SIG-M5 (cell line): ENCODE measurements around the gene ANKRD23.

Source experiments
- DNase-seq: peaks from one replicate; lab custom pipeline; 2025; lab: John Stamatoyannopoulos, UW

Gene ANKRD23

GRCh38 chr2:96838345-96839292, 5.2 kb downstream of the ANKRD23 start:
- no peak for DNase-seq

DNA sequence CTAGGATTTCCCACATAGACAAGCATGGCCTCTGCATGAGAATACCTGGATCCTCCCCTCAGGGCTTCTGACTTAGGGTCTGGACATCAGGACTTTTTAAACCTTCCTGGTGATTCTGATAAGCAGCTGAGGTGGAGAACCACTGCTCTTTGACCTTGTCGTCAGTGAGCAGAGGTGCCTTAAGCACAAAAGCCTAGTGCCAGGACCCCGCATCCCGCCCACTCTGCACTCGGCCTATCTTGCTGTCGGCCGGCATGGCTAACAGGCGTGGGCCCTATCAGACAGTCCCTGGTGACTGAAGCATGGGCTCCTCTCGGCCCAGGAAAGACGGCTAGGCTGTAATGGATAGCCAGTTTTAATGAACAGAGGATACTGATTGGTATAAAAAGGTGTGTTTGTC, 6.2 kb downstream of the ANKRD23 start:
- DNase-seq, result no peak

GRCh38 chr2:96835830-96836229, 8.0 kb downstream of the ANKRD23 start:
- no peak for DNase-seq

GRCh38 chr2:96832754-96833507, 10.9 kb downstream of the ANKRD23 start:
- no peak for DNase-seq

- no peak for DNase-seq
These were observed 11.4 kb downstream of the ANKRD23 start for GRCh38 chr2:96832408-96832753.

DNA sequence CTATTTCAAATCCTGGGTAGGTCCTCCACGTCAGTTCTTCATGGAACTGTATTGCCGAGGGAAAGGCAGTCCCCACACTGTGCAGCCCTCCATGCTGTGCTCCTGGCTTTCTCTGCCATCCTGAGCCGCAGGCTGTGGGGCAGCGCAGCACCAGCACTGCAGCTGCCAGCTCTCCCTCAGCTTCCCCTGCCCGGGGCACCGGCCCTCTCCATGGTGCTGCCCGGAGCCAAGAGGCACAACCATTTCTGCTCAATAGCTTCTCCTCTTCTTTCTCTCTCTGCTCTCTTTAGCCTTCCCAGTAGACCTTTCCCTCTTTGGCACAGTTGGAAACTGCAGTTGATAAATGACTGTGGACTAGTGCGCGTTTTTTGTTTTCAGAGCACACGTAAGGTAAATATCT, 12.1 kb downstream of the ANKRD23 start:
- DNase-seq, result no peak

DNA sequence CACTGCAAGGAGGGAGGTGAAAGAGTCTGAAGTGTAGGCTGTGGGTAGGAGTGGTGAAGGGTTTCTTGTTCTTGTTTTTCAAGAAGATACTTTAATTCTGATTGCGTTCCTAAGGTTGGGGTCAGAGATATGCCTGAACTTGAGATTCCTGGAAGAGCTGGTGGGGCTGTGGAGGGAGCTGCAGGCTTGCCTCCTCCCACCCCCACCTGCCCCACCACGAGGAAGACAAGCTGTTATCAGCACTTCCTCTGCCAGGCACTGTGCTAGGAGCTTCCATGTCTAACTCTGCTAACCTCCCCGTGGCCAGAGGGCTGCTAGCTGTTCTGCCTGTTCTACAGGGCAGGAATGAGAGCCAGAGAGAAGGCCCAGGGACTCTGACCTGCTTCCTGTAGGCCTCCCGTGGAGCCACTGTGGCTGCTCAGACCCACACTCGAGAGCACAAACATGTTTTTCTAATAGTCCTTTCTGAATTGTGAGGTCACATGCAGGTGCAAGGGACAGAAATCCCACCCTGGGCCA, 13.7 kb downstream of the ANKRD23 start:
- no peak for DNase-seq

DNA sequence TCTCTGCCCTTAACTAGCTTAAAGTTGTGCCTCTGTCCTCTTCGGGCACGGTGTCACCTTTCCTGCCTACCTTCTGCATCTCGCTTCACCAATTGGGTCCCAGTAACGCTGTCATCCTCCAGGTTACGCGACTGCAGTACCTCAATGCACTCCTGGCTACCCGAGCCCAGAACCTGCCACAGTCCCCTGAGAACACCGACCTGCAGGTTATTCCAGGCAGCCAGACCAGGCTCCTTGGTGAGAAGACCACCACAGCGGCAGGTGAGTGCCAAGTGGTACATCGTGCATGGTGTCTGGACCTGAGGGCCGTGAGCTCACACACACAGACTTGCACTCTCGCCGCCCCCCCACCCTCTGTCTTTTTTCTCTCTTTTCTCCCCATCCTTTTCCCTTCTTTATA, 14.9 kb downstream of the ANKRD23 start:
- DNase-seq, result no peak

- DNase-seq, result no peak
These were observed 15.4 kb downstream of the ANKRD23 start for GRCh38 chr2:96828436-96828835.

DNA sequence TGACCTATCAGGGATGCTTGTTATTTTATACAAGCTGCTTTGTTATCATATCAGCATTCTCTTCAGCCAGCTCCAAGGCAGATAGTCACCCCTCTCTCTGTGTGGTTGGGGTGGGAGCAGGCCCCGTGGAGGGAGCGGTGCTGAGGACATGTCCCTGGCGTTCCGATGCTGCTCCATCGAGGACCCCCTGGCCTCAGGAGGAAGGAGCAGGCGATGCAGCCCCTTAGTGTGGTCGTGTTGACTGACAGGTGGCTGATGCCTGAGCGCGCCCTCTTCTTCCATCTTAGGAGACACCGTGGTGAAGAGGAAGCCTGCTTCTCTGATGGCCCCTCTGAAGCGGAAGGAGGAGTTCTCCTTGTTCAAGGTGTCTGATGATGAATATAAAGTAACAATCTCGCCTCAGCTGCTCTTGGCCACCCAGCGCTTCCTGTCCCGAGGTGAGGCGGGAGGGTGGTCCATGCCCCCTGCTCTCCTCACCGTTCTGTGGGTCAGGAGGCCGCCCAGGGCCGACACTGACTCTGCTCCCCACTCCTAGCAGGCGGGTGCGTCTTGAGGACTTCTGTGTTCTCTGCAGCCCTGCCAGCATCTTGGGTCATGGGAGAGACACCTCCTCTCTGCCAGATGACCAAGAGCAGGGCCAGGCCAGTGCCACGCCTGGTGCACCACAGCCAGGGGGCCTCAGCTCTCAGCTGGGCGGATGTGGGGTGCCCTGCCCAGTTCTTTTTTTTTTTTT, 17.1 kb downstream of the ANKRD23 start:
- DNase-seq, result no peak

DNA sequence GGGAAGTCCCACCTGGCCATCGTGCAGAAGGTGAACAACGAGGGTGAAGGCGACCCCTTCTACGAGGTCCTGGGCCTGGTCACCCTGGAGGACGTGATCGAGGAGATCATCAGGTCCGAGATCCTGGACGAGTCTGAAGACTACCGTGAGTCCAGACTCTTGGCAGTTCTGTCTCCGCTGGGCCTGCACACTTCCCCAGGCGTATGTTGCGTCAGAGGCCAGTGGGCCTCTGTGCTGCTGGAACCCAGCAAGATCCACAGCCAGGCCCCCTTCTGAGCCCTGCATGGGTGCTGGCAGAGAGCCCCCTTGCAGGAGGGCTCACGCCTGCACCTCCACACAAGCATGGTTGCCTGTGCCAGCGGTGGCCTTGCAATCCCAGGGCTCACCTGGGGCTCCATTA, 18.8 kb downstream of the ANKRD23 start:
- DNase-seq, result no peak

DNA sequence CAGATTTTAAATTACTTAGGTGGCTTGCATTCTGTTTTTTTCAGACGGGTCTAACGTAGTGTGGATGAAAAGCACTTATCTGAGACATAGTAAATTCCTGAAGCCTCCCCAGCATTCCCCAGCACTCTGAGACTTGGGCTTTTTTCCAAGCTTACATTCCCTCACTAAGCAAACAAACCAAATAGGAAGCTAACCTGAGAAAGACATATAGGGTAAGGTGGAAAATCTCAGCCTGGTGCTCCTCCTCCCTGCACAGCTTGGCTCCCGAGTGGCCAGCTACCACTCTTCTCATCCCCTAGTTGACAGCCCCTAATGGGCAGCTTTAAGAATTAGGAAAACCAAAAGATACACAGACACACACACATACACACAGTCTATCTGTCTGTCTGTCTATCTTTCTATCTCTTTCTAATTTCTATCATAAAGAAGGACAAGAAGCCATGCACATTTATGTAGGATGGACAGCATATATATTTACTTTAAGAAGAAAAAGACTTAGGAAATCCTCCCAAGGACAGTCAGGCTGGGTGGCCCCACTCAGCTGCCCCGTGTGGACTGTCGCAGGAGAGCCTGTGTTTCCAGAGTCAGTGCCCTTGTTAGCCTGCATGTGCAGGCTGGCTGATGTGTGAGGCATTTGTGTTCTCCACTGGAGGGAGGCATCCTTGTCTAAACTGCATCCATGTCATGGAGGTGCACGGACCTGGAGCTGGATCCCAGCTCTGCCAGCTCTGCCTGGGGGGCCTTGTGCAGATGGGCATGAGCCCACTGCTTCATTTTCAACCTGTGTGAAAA, 19.5 kb downstream of the ANKRD23 start:
- no peak for DNase-seq

DNA sequence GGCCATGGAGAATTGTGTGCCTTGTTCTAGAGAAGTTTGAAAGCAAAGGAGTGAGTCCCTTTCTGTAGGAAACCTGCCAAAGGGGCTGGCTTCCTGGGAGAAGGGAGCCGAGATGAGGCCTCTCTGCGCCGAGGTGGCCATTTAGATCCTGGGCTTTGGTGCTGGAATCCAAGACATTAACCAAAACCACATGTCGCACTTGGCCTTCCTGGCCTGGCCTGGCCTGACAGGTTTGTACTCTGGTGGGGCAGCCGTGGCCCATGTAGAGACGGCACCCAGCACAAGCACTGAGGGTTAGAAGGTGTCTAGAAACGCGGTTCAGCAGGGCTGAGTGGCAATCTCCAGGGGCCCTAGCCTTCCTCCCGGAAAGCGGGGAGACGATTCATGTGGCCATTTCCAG, 20.6 kb downstream of the ANKRD23 start:
- DNase-seq, result no peak

DNA sequence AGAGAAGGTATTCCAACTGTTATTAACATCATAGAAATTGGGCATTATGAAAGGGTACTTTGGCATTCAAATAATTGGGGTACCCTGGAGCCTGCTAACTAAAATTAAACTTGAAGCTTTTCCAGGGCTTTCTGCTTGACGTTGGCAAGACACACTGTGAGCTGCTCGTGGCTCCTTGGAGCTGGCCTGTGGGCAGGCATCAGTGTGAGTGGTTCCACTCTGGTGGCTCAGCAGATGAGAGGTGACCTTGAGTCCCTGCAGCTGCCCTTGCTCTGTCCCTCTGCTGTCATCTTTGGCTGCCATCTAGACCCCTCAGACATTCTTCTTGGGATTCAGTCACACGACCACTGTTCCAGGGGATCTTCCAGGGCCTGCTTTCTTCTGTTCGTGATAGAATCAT, 21.0 kb downstream of the ANKRD23 start:
- no peak for DNase-seq

GRCh38 chr2:96821113-96821675, 22.6 kb downstream of the ANKRD23 start:
- no peak for DNase-seq

DNA sequence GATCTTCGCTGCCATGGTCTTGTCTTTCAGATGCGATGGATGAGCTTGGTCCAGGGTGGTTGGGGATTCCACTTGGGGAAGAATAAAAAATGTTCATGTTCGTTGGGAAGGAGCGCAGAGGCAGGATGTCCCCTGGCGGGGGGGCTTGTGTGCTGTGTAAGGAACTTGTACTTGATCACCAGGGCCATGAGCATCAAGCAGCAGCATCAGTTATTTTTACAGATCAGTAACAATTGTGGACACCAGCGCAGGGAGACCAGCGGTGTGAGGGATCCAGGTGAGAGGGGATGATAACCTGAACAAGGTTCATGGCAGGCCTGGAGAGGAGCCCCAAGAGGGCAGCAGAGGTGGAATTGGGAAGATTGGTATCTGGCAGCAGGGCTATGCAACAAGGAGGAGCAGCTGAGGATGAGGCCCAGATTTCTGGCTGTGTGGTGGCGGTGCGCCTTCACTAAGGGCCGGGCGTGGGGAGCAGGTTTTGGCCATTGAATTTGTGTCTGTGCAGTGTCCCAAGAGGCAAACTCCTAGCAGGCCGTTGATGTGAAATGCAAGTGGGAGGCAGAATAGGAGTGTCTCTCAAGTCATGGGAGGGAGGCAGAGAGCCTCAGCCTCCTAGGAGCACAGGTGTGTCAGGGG, 23.8 kb downstream of the ANKRD23 start:
- DNase-seq, result no peak

GRCh38 chr2:96819128-96819875, 24.5 kb downstream of the ANKRD23 start:
- no peak for DNase-seq

DNA sequence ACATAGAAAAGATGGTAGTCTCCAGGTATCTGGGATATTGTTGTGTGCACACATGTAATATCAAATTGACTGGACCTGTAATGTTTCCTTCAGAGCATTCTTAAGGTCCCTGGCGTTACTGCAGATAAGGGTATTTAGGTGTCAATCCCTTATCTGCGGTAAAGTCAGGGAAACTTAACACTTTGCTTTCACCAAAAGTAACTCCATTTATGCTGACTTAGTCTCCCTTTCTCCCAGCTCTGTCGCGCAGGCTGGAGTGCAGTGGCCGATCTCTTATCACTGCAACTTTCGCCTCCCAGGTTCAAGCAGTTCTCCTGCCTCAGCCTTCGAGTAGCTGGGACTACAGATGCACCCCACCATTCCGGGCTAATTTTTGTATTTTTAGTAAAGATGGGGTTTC, 25.9 kb downstream of the ANKRD23 start:
- no peak for DNase-seq

DNA sequence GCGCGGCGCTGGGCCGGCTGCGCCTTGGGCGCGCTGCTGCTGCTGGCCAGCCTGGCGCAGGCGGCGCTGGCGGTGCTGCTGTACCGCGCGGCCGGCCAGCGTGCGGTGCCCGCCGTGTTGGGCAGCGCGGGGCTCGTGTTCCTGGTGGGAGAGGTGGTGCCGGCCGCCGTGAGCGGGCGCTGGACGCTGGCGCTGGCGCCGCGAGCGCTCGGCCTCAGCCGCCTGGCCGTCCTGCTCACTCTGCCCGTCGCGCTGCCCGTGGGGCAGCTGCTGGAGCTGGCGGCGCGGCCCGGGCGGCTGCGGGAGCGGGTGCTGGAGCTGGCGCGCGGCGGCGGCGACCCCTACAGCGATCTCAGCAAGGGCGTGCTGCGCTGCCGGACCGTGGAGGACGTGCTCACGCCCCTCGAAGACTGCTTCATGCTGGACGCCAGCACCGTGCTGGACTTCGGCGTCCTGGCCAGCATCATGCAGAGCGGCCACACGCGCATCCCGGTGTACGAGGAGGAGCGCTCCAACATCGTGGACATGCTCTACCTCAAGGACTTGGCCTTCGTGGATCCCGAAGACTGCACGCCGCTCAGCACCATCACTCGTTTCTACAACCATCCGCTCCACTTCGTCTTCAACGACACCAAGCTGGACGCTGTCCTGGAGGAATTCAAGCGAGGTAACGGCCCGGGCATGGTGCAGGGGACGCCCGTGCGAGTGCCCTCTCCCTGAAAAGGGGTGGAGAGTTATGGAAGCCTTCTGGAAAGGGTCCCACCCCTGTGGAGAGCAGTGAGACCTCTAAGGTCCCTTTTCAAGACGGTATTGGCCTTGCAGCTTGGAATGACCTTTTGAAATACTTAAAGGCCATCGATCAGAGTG, 26.8 kb downstream of the ANKRD23 start:
- no peak for DNase-seq
